Mesendoderm (in vitro differentiated cells): ENCODE results near the gene SH3GL1.

Experiments
- DNase-seq: peaks from one replicate; pipeline ENCODE4 v3.0.0; 2013
- H2AK5ac ChIP-seq: 2 replicates; pipeline ENCODE4 v1.6.1; 2013; ENCODE audit warnings: low read length, inconsistent platforms
- H2BK120ac ChIP-seq: 2 replicates; pipeline ENCODE4 v1.6.1; 2013; ENCODE audit warnings: low read depth, mild to moderate bottlenecking, low read length, moderate library complexity, mixed read lengths
- H2BK15ac ChIP-seq: replicated peaks from 2 replicates; pipeline ENCODE4 v1.6.1; 2013; ENCODE audit warnings: low read depth, mild to moderate bottlenecking, moderate library complexity
- H2BK5ac ChIP-seq: 2 replicates; pipeline ENCODE4 v1.6.1; 2013; ENCODE audit warnings: low read length, inconsistent platforms
- H3K18ac ChIP-seq: 2 replicates; pipeline ENCODE4 v1.6.1; 2013; ENCODE audit warnings: mild to moderate bottlenecking, low read length, mixed read lengths
- H3K23ac ChIP-seq: one replicate; pipeline ENCODE4 v1.6.1; 2013; ENCODE audit warnings: low read length
- H3K27ac ChIP-seq: 2 replicates; pipeline ENCODE4 v1.5.1; 2013; ENCODE audit warnings: low read depth, mild to moderate bottlenecking, inconsistent platforms, low read length, moderate library complexity
- H3K27me3 ChIP-seq: 2 replicates; pipeline ENCODE4 v1.6.1; 2013; ENCODE audit warnings: low read length, control low read depth, mild to moderate bottlenecking, inconsistent platforms; ENCODE audit not compliant: insufficient read depth, poor library complexity
- H3K36me3 ChIP-seq: 2 replicates; pipeline ENCODE4 v1.6.1; 2013; ENCODE audit warnings: low read length, inconsistent platforms; ENCODE audit not compliant: control insufficient read depth, insufficient read depth
- H3K4ac ChIP-seq: one replicate; pipeline ENCODE4 v1.6.1; 2013; ENCODE audit warnings: low read depth, mild to moderate bottlenecking, low read length, moderate library complexity
- H3K4me1 ChIP-seq: 2 replicates; pipeline ENCODE4 v1.6.1; 2013; ENCODE audit warnings: low read depth, low read length, inconsistent platforms; ENCODE audit not compliant: control insufficient read depth
- H3K4me2 ChIP-seq: 2 replicates; pipeline ENCODE4 v1.6.1; 2013; ENCODE audit warnings: low read length
- H3K4me3 ChIP-seq: 2 replicates; pipeline ENCODE4 v1.5.1; 2013; ENCODE audit warnings: mild to moderate bottlenecking, low read length
- H3K56ac ChIP-seq: one replicate; pipeline ENCODE4 v1.6.1; 2013; ENCODE audit warnings: low read length
- H3K79me1 ChIP-seq: 2 replicates; pipeline ENCODE4 v1.6.1; 2013; ENCODE audit warnings: low read length, inconsistent platforms
- H3K79me2 ChIP-seq: 2 replicates; pipeline ENCODE4 v1.6.1; 2013; ENCODE audit warnings: mild to moderate bottlenecking, low read length; ENCODE audit not compliant: control insufficient read depth, insufficient read depth
- H3K9ac ChIP-seq: 2 replicates; pipeline ENCODE4 v1.6.1; 2013; ENCODE audit warnings: low read length, inconsistent platforms
- H4K5ac ChIP-seq: one replicate; pipeline ENCODE4 v1.6.1; 2013; ENCODE audit warnings: low read length
- H4K8ac ChIP-seq: one replicate; pipeline ENCODE4 v1.6.1; 2013; ENCODE audit warnings: low read depth, mild to moderate bottlenecking, control low read depth, low read length, moderate library complexity
- WGBS: extraction: QIAGEN DNeasy Blood & Tissue Kit; methylation state at CpG from one replicate; pipeline ENCODE4 v1.1.7; 2013; ENCODE audit warnings: low lambda C conversion rate, missing lambda C conversion rate; ENCODE audit not compliant: insufficient coverage; ENCODE audit errors: extremely low coverage; 5-methylcytosine and 5-hydroxymethylcytosine counted together

Gene SH3GL1

DNA sequence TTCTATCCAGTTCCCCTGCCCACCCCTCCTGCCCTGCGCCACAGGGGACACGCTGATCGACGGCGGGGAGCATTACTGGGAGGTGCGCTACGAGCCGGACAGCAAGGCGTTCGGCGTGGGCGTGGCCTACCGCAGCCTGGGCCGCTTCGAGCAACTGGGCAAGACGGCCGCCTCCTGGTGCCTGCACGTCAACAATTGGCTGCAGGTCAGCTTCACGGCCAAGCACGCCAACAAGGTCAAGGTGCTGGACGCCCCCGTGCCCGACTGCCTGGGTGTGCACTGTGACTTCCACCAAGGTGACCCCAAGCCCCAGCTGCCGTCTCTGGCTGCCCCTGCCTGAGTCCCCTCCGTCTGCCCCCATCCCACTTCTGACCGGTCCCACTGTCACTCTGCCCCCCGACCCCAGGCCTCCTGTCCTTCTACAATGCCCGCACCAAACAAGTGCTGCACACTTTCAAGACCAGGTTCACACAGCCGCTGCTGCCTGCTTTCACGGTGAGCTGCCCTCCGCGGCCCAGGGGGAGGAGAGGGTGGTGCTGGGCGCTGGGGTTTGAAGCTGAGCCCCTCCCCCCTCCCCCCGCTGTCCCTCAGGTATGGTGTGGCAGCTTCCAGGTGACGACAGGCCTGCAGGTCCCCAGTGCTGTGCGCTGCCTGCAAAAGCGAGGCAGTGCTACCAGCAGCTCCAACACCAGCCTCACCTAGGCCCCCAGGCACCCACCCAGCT, 77.2 kb downstream of the SH3GL1 start:
- H3K9ac ChIP-seq, result no peak overlapping the region
- H3K4me2 ChIP-seq, result no peak overlapping the region
- H3K56ac ChIP-seq, result no peak overlapping the region
- no peak overlapping the region for H4K8ac ChIP-seq
- no peak overlapping the region for H3K18ac ChIP-seq
- no peak overlapping the region for H3K4me3 ChIP-seq
- no peak for DNase-seq
- no peak overlapping the region for H3K23ac ChIP-seq
- no peak overlapping the region for H4K5ac ChIP-seq
- H2AK5ac ChIP-seq, result no peak overlapping the region
- no peaks in the 10 kb centered on the region for H3K79me2 ChIP-seq
- no peak overlapping the region for H3K4ac ChIP-seq
- no peak overlapping the region for H2BK5ac ChIP-seq
- H3K27me3 ChIP-seq, result no peaks in the 10 kb centered on the region
- H2BK120ac ChIP-seq, result no peak overlapping the region
- WGBS, result no CpG with 5 or more reads among the region's 37 CpGs
- H3K27ac ChIP-seq, result no peak overlapping the region
- H3K36me3 ChIP-seq, result no peaks in the 10 kb centered on the region
- no peaks in the 10 kb centered on the region for H3K4me1 ChIP-seq
- no peak overlapping the region for H2BK15ac ChIP-seq
- no peaks in the 10 kb centered on the region for H3K79me1 ChIP-seq

GRCh38 chr19:4320419-4320818, 79.9 kb downstream of the SH3GL1 start:
- Histone ChIP-seq H3K4me1 (no peaks in the 10 kb centered on the region), H3K23ac (no peak overlapping the region), H2BK15ac (no peak overlapping the region), H4K8ac (no peak overlapping the region), H3K27me3 (no peaks in the 10 kb centered on the region), H2BK5ac (no peak overlapping the region), H3K79me1 (no peaks in the 10 kb centered on the region), H3K79me2 (no peaks in the 10 kb centered on the region), H3K4me3 (no peak overlapping the region), H3K9ac (no peak overlapping the region), H2BK120ac (no peak overlapping the region), H3K27ac (no peak overlapping the region), H4K5ac (no peak overlapping the region), H3K18ac (no peak overlapping the region), H3K36me3 (no peaks in the 10 kb centered on the region), H3K56ac (no peak overlapping the region), H3K4ac (no peak overlapping the region), H2AK5ac (no peak overlapping the region), H3K4me2 (no peak overlapping the region)
- no CpG with 5 or more reads among the region's 2 CpGs for WGBS
- no peak for DNase-seq

- Histone ChIP-seq H3K9ac (no peak overlapping the region), H3K79me1 (no peaks in the 10 kb centered on the region), H3K4me1 (no peaks in the 10 kb centered on the region), H3K18ac (no peak overlapping the region), H3K4ac (no peak overlapping the region), H3K79me2 (no peaks in the 10 kb centered on the region), H3K36me3 (no peaks in the 10 kb centered on the region), H3K4me2 (no peak overlapping the region), H2BK5ac (no peak overlapping the region), H3K23ac (no peak overlapping the region), H3K27me3 (no peaks in the 10 kb centered on the region), H3K4me3 (no peak overlapping the region), H4K8ac (no peak overlapping the region), H2BK15ac (no peak overlapping the region), H4K5ac (no peak overlapping the region), H2AK5ac (no peak overlapping the region), H3K27ac (no peak overlapping the region), H2BK120ac (no peak overlapping the region), H3K56ac (no peak overlapping the region)
- DNase-seq, result no peak
- WGBS, result no CpG with 5 or more reads among the region's 2 CpGs
These were observed 81.2 kb downstream of the SH3GL1 start for GRCh38 chr19:4319067-4319718.

- no peak overlapping the region for H2AK5ac ChIP-seq
- no CpG with 5 or more reads among the region's 7 CpGs for WGBS
- H3K4ac ChIP-seq, result no peak overlapping the region
- no peaks in the 10 kb centered on the region for H3K4me1 ChIP-seq
- H3K9ac ChIP-seq, result no peak overlapping the region
- H3K79me1 ChIP-seq, result no peaks in the 10 kb centered on the region
- no peaks in the 10 kb centered on the region for H3K36me3 ChIP-seq
- H3K79me2 ChIP-seq, result no peaks in the 10 kb centered on the region
- H4K5ac ChIP-seq, result no peak overlapping the region
- H2BK5ac ChIP-seq, result no peak overlapping the region
- no peak overlapping the region for H3K18ac ChIP-seq
- no peak overlapping the region for H3K4me2 ChIP-seq
- no peak overlapping the region for H2BK15ac ChIP-seq
- H3K4me3 ChIP-seq, result no peak overlapping the region
- DNase-seq, result no peak
- no peak overlapping the region for H4K8ac ChIP-seq
- H3K56ac ChIP-seq, result no peak overlapping the region
- H2BK120ac ChIP-seq, result no peak overlapping the region
- H3K23ac ChIP-seq, result no peak overlapping the region
- H3K27ac ChIP-seq, result no peak overlapping the region
- no peaks in the 10 kb centered on the region for H3K27me3 ChIP-seq
These were observed 81.9 kb downstream of the SH3GL1 start for GRCh38 chr19:4318460-4318859.

GRCh38 chr19:4316956-4317355, 83.4 kb downstream of the SH3GL1 start:
- H4K5ac ChIP-seq, result no peak overlapping the region
- no peak overlapping the region for H3K18ac ChIP-seq
- no peak overlapping the region for H2AK5ac ChIP-seq
- H4K8ac ChIP-seq, result no peak overlapping the region
- H3K4me1 ChIP-seq, result no peaks in the 10 kb centered on the region
- no peak overlapping the region for H3K27ac ChIP-seq
- H3K79me1 ChIP-seq, result no peaks in the 10 kb centered on the region
- H3K36me3 ChIP-seq, result no peaks in the 10 kb centered on the region
- no peaks in the 10 kb centered on the region for H3K79me2 ChIP-seq
- no peak overlapping the region for H3K56ac ChIP-seq
- no peak overlapping the region for H3K4me3 ChIP-seq
- no peak overlapping the region for H3K4me2 ChIP-seq
- no peaks in the 10 kb centered on the region for H3K27me3 ChIP-seq
- H2BK5ac ChIP-seq, result no peak overlapping the region
- no peak for DNase-seq
- H3K9ac ChIP-seq, result no peak overlapping the region
- H2BK15ac ChIP-seq, result no peak overlapping the region
- no CpG with 5 or more reads among the region's 9 CpGs for WGBS
- no peak overlapping the region for H3K23ac ChIP-seq
- no peak overlapping the region for H2BK120ac ChIP-seq
- no peak overlapping the region for H3K4ac ChIP-seq
